ENCODE data around the gene PSMD1.
"Not testable (repeated sequence)": the region's sequence is repeated elsewhere in the genome, so short reads cannot be mapped to it uniquely, and the experiment has no call there.

The PSMD1 gene

GRCh38 chr2:231118614-231118942 is 61.9 kb downstream of the PSMD1 start:
- DNase-seq = no peak

GRCh38 chr2:231123362-231123898 is 66.8 kb downstream of the PSMD1 start:
- DNase-seq = no peak

GRCh38 chr2:231124838-231125568 is 68.3 kb downstream of the PSMD1 start, which contains the start of gene HTR2B:
Gene HTR2B (minus strand): TSS chr2:231125042. CDS start chr2:231123764, 1,278 bp downstream.
- no peak for DNase-seq

GRCh38 chr2:231126123-231126522 is 69.5 kb downstream of the PSMD1 start:
- no peak for DNase-seq

- DNase-seq = no peak
Measured at GRCh38 chr2:231127480-231127879, 70.8 kb downstream of the PSMD1 start.

GRCh38 chr2:231127936-231128335 is 71.3 kb downstream of the PSMD1 start:
- no peak for DNase-seq

GRCh38 chr2:231128541-231128940 is 71.9 kb downstream of the PSMD1 start:
- DNase-seq = no peak

GRCh38 chr2:231129216-231129615 is 72.5 kb downstream of the PSMD1 start:
- no peak for DNase-seq

GRCh38 chr2:231130336-231131056 is 73.8 kb downstream of the PSMD1 start:
- no peak for DNase-seq

- DNase-seq = no peak
Measured at GRCh38 chr2:231132129-231132528, 75.5 kb downstream of the PSMD1 start.

- DNase-seq = no peak
Measured at GRCh38 chr2:231133365-231134099, 76.9 kb downstream of the PSMD1 start.

GRCh38 chr2:231134910-231135655 is 78.4 kb downstream of the PSMD1 start:
- no peak for DNase-seq

GRCh38 chr2:231138699-231139098 is 82.0 kb downstream of the PSMD1 start:
- no peak for DNase-seq

GRCh38 chr2:231139796-231140195 is 83.1 kb downstream of the PSMD1 start:
- DNase-seq = no peak

GRCh38 chr2:231140808-231141207 is 84.1 kb downstream of the PSMD1 start:
- not testable (repeated sequence) for DNase-seq

- no peak for DNase-seq
Measured at GRCh38 chr2:231144896-231145295, 88.2 kb downstream of the PSMD1 start.

- no peak for DNase-seq
Measured at GRCh38 chr2:231146665-231147064, 90.0 kb downstream of the PSMD1 start.

- DNase-seq = no peak
Measured at GRCh38 chr2:231152800-231153557, 96.3 kb downstream of the PSMD1 start.

- DNase-seq = no peak
Measured at GRCh38 chr2:231159306-231159705, 102.6 kb downstream of the PSMD1 start.

- DNase-seq = no peak
Measured at GRCh38 chr2:231160701-231161100, 104.0 kb downstream of the PSMD1 start.

GRCh38 chr2:231161252-231161839 is 104.7 kb downstream of the PSMD1 start:
- DNase-seq = no peak
